Stimulated activated effector memory CD8-positive, alpha-beta T cell treated with anti-CD3 and anti-CD28 coated beads, Interleukin-12 subunit alpha, Interleukin-12 subunit beta, amount 100 ng/mL, for 72 hours (primary cell): ENCODE data around the gene RORB.

Experiments used
- ATAC-seq: fragments of 150-1000 bp; cut with Tn5 transposase; 2 replicates; pipeline ENCODE4 v1.10.0; 2021
- DNase-seq, 2 donors: peaks; one replicate each; pipeline ENCODE4 v3.0.0; 2021 to 2022; ENCODE audit warnings: low spot score in 2 of 2
- H3K27ac Mint-ChIP-seq: one replicate; pipeline ENCODE4 v1.8.0; 2022; ENCODE audit warnings: mild to moderate bottlenecking, mixed read lengths
- H3K36me3 Mint-ChIP-seq: one replicate; pipeline ENCODE4 v1.8.0; 2022; ENCODE audit warnings: mild to moderate bottlenecking, mixed read lengths
- H3K4me1 Mint-ChIP-seq: one replicate; pipeline ENCODE4 v1.8.0; 2022; ENCODE audit warnings: mixed read lengths
- H3K4me3 Mint-ChIP-seq: one replicate; pipeline ENCODE4 v1.8.0; 2022; ENCODE audit warnings: mild to moderate bottlenecking, mixed read lengths
- H3K9me3 Mint-ChIP-seq: one replicate; pipeline ENCODE4 v1.8.0; 2022; ENCODE audit warnings: mixed read lengths

Gene RORB

GRCh38 chr9:74533253-74533652 lies 36.1 kb downstream of the RORB start:
- H3K4me3 Mint-ChIP-seq = no peak overlapping the region
- H3K4me1 Mint-ChIP-seq = no peaks in the 10 kb centered on the region
- H3K36me3 Mint-ChIP-seq = no peaks in the 10 kb centered on the region

GRCh38 chr9:74534841-74535240 lies 37.7 kb downstream of the RORB start:
- ATAC-seq (no peak), DNase-seq (no peak)
- Mint-ChIP-seq H3K4me3 (no peak overlapping the region), H3K36me3 (no peaks in the 10 kb centered on the region), H3K4me1 (no peaks in the 10 kb centered on the region), H3K9me3 (peaks cover 4% of the 10 kb centered on the region), H3K27ac (no peak overlapping the region)

More at GRCh38 chr9:74533253-74533652, 36.1 kb downstream of the RORB start:
- H3K9me3 Mint-ChIP-seq = peaks cover 4% of the 10 kb centered on the region
- H3K27ac Mint-ChIP-seq = no peak overlapping the region
- DNase-seq (no peak), ATAC-seq (no peak)

GRCh38 chr9:74543145-74543544 lies 46.0 kb downstream of the RORB start:
- Mint-ChIP-seq H3K4me3 (no peak overlapping the region), H3K36me3 (no peaks in the 10 kb centered on the region), H3K9me3 (no peaks in the 10 kb centered on the region), H3K27ac (no peak overlapping the region), H3K4me1 (no peaks in the 10 kb centered on the region)
- no peak for DNase-seq
- ATAC-seq = peak; percentile 61

- Mint-ChIP-seq H3K27ac (no peak overlapping the region), H3K4me3 (no peak overlapping the region), H3K9me3 (no peaks in the 10 kb centered on the region), H3K36me3 (no peaks in the 10 kb centered on the region), H3K4me1 (no peaks in the 10 kb centered on the region)
- ATAC-seq (no peak), DNase-seq (no peak)
Observed at GRCh38 chr9:74551266-74551665, 54.1 kb downstream of the RORB start.

- no peak overlapping the region for H3K4me3 Mint-ChIP-seq
- DNase-seq (no peak), ATAC-seq (no peak)
- no peaks in the 10 kb centered on the region for H3K36me3 Mint-ChIP-seq
- no peaks in the 10 kb centered on the region for H3K4me1 Mint-ChIP-seq
- H3K27ac Mint-ChIP-seq = no peak overlapping the region
- H3K9me3 Mint-ChIP-seq = no peaks in the 10 kb centered on the region
Observed at GRCh38 chr9:74554751-74555419, 57.8 kb downstream of the RORB start.

GRCh38 chr9:74555565-74555964 lies 58.4 kb downstream of the RORB start:
- H3K4me3 Mint-ChIP-seq = no peak overlapping the region
- no peaks in the 10 kb centered on the region for H3K4me1 Mint-ChIP-seq
- ATAC-seq (no peak), DNase-seq (no peak)
- H3K27ac Mint-ChIP-seq = no peak overlapping the region
- no peaks in the 10 kb centered on the region for H3K9me3 Mint-ChIP-seq
- no peaks in the 10 kb centered on the region for H3K36me3 Mint-ChIP-seq

- DNase-seq (no peak), ATAC-seq (peak; percentile 91)
- Mint-ChIP-seq H3K4me3 (no peak overlapping the region), H3K27ac (no peak overlapping the region), H3K4me1 (no peaks in the 10 kb centered on the region), H3K36me3 (no peaks in the 10 kb centered on the region), H3K9me3 (no peaks in the 10 kb centered on the region)
Observed at GRCh38 chr9:74556685-74557084, 59.5 kb downstream of the RORB start.

GRCh38 chr9:74557571-74557970 lies 60.4 kb downstream of the RORB start:
- no peaks in the 10 kb centered on the region for H3K9me3 Mint-ChIP-seq
- no peak for ATAC-seq
- no peak overlapping the region for H3K27ac Mint-ChIP-seq
- no peaks in the 10 kb centered on the region for H3K4me1 Mint-ChIP-seq
- no peaks in the 10 kb centered on the region for H3K36me3 Mint-ChIP-seq
- H3K4me3 Mint-ChIP-seq = no peak overlapping the region
- DNase-seq = no peak

- H3K4me3 Mint-ChIP-seq = no peak overlapping the region
- ATAC-seq = no peak
Observed at GRCh38 chr9:74562611-74563010, 65.5 kb downstream of the RORB start.

GRCh38 chr9:74570879-74571512 lies 73.9 kb downstream of the RORB start:
- Mint-ChIP-seq H3K4me3 (no peak overlapping the region), H3K4me1 (no peaks in the 10 kb centered on the region), H3K36me3 (no peaks in the 10 kb centered on the region), H3K27ac (no peak overlapping the region), H3K9me3 (no peaks in the 10 kb centered on the region)
- DNase-seq (no peak), ATAC-seq (no peak)

More at GRCh38 chr9:74562611-74563010, 65.5 kb downstream of the RORB start:
- Mint-ChIP-seq H3K36me3 (no peaks in the 10 kb centered on the region), H3K4me1 (no peaks in the 10 kb centered on the region), H3K27ac (no peak overlapping the region), H3K9me3 (no peaks in the 10 kb centered on the region)
- no peak for DNase-seq

- Mint-ChIP-seq H3K9me3 (no peaks in the 10 kb centered on the region), H3K4me1 (no peaks in the 10 kb centered on the region), H3K36me3 (no peaks in the 10 kb centered on the region), H3K4me3 (no peak overlapping the region), H3K27ac (no peak overlapping the region)
- DNase-seq (no peak), ATAC-seq (no peak)
Observed at GRCh38 chr9:74573640-74574191, 76.6 kb downstream of the RORB start.

GRCh38 chr9:74576176-74576575 lies 79.0 kb downstream of the RORB start:
- Mint-ChIP-seq H3K4me3 (no peak overlapping the region), H3K4me1 (no peaks in the 10 kb centered on the region), H3K9me3 (no peaks in the 10 kb centered on the region), H3K27ac (no peak overlapping the region), H3K36me3 (no peaks in the 10 kb centered on the region)
- ATAC-seq (no peak), DNase-seq (no peak)

- no peak overlapping the region for H3K4me3 Mint-ChIP-seq
- H3K9me3 Mint-ChIP-seq = no peaks in the 10 kb centered on the region
- H3K27ac Mint-ChIP-seq = no peak overlapping the region
- no peak for DNase-seq
- ATAC-seq = no peak
- H3K36me3 Mint-ChIP-seq = no peaks in the 10 kb centered on the region
- H3K4me1 Mint-ChIP-seq = no peaks in the 10 kb centered on the region
Observed at GRCh38 chr9:74577956-74578355, 80.8 kb downstream of the RORB start.

GRCh38 chr9:74589576-74589975 lies 92.4 kb downstream of the RORB start:
- no peaks in the 10 kb centered on the region for H3K36me3 Mint-ChIP-seq
- no peak overlapping the region for H3K4me3 Mint-ChIP-seq
- no peaks in the 10 kb centered on the region for H3K4me1 Mint-ChIP-seq
- ATAC-seq (no peak), DNase-seq (no peak)
- H3K27ac Mint-ChIP-seq = no peak overlapping the region
- no peaks in the 10 kb centered on the region for H3K9me3 Mint-ChIP-seq

GRCh38 chr9:74595286-74595685 lies 98.2 kb downstream of the RORB start:
- ATAC-seq = no peak
- Mint-ChIP-seq H3K27ac (no peak overlapping the region), H3K9me3 (no peaks in the 10 kb centered on the region), H3K4me3 (no peak overlapping the region), H3K36me3 (no peaks in the 10 kb centered on the region), H3K4me1 (no peaks in the 10 kb centered on the region)
- DNase-seq = no peak

- no peaks in the 10 kb centered on the region for H3K9me3 Mint-ChIP-seq
- H3K36me3 Mint-ChIP-seq = no peaks in the 10 kb centered on the region
- no peak for ATAC-seq
- no peak overlapping the region for H3K27ac Mint-ChIP-seq
- no peak for DNase-seq
- no peaks in the 10 kb centered on the region for H3K4me1 Mint-ChIP-seq
- H3K4me3 Mint-ChIP-seq = no peak overlapping the region
Observed at GRCh38 chr9:74598874-74599273, 101.7 kb downstream of the RORB start.
